ENCODE results near the gene LPIN3.

Gene LPIN3

GRCh38 chr20:41362748-41363140, 22.1 kb downstream of the LPIN3 start:
- Mint-ChIP-seq H3K4me3 (no peak overlapping the region), H3K27ac (no peak overlapping the region), H3K27me3 (peaks cover 13% of the 10 kb centered on the region), H3K4me1 (peaks cover 9% of the 10 kb centered on the region), H3K36me3 (no peaks in the 10 kb centered on the region), H3K9me3 (no peaks in the 10 kb centered on the region)
- ATAC-seq (ENCODE audit: low read depth) (no peak), DNase-seq (ENCODE audit: low spot score in 2 of 2) (no peak)

DNA sequence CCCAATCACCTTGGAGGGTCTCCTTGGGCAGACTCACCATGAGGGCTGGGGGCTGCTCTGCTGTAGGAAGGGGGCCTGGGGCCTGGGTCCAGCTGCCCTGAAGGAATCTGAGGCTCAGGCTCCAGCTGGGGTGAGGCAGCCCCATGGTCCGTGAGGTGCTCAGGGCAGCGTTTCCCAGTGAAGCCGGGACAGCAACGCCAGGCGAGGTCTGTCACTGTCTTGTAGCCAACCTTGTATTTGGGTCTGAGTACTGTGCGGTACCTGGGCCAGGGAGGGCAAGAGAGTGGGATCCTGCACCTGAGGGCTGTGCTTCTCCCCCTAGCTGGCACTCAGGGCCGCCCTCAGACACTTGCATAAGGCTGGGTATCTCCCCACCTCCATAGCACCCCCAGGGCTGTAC, 23.0 kb downstream of the LPIN3 start:
- ATAC-seq (ENCODE audit: low read depth) (no peak), DNase-seq (ENCODE audit: low spot score in 2 of 2) (no peak)
- H3K4me1 Mint-ChIP-seq, result peaks cover 9% of the 10 kb centered on the region
- H3K36me3 Mint-ChIP-seq, result no peaks in the 10 kb centered on the region
- H3K27me3 Mint-ChIP-seq, result peaks cover 15% of the 10 kb centered on the region
- no peak overlapping the region for H3K4me3 Mint-ChIP-seq
- no peak overlapping the region for H3K27ac Mint-ChIP-seq
- H3K9me3 Mint-ChIP-seq, result no peaks in the 10 kb centered on the region

- Mint-ChIP-seq H3K27me3 (peaks cover 19% of the 10 kb centered on the region), H3K4me1 (peaks cover 9% of the 10 kb centered on the region), H3K27ac (no peak overlapping the region), H3K36me3 (no peaks in the 10 kb centered on the region), H3K4me3 (no peak overlapping the region), H3K9me3 (no peaks in the 10 kb centered on the region)
- DNase-seq (ENCODE audit: low spot score in 2 of 2), result no peak
- ATAC-seq (ENCODE audit: low read depth), result no peak
Measured at GRCh38 chr20:41364236-41364855, 23.7 kb downstream of the LPIN3 start.

GRCh38 chr20:41364967-41365765, 24.5 kb downstream of the LPIN3 start:
- H3K36me3 Mint-ChIP-seq, result no peaks in the 10 kb centered on the region
- H3K27ac Mint-ChIP-seq, result no peak overlapping the region
- no peaks in the 10 kb centered on the region for H3K9me3 Mint-ChIP-seq

GRCh38 chr20:41365777-41366545, 25.3 kb downstream of the LPIN3 start:
- DNase-seq (ENCODE audit: low spot score in 2 of 2), result no peak
- peaks cover 9% of the 10 kb centered on the region for H3K4me1 Mint-ChIP-seq
- peaks cover 20% of the 10 kb centered on the region for H3K27me3 Mint-ChIP-seq
- no peak overlapping the region for H3K27ac Mint-ChIP-seq
- no peak overlapping the region for H3K4me3 Mint-ChIP-seq
- ATAC-seq (ENCODE audit: low read depth), result no peak
- H3K36me3 Mint-ChIP-seq, result no peaks in the 10 kb centered on the region
- no peaks in the 10 kb centered on the region for H3K9me3 Mint-ChIP-seq

More at GRCh38 chr20:41364967-41365765, 24.5 kb downstream of the LPIN3 start:
- peaks cover 20% of the 10 kb centered on the region for H3K27me3 Mint-ChIP-seq
- H3K4me3 Mint-ChIP-seq, result no peak overlapping the region
- DNase-seq (ENCODE audit: low spot score in 2 of 2) (no peak), ATAC-seq (ENCODE audit: low read depth) (no peak)
- peaks cover 9% of the 10 kb centered on the region for H3K4me1 Mint-ChIP-seq

DNA sequence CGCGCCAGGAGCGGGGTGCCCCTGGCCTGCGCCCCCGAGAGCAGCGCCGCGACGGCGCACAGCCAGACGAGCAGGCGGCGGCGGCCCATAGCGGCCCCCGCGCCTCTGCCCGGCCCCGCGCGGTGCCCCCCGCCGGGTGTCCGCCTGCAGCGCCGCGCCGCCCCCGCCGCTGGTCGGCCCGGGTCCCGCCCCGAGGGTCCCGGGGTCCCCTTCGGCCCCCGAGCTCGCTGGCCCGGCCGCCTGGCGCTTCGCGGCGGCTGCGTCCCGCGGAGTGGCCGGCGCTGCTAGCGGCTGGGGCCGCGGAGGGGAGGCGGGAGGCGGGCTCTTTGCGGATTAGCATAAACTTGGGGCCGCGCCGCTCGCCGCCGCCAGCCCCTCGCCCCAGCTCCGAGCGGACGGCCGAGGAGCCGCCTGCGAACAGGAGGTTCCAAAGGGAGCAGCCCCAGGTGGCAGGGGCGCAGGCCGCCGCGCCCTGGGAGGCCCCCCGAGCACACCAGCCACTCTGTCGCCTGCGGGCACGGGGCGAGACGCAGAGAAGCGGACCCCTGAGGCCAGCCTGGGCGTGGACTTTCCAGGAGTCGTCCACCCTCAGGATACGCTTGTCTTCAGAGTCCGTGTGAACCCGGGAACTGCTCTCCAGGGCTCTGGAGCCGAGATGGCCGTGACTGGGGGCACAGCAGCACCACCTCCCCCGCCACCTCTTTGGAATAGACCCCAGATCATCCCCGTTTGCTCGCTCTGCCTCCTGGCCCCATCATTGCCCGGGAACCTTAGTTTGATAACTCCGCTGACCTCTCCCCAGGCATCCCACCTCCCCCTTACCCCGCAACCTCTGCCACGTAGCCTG, 26.1 kb downstream of the LPIN3 start, which contains the start of gene EMILIN3:
EMILIN3 (minus strand) TSS at position 273 of the 847 bp plus-strand sequence; CDS start at position 89, 184 bp downstream.
- ATAC-seq (ENCODE audit: low read depth) (no peak), DNase-seq (ENCODE audit: low spot score in 2 of 2) (no peak)
- Mint-ChIP-seq H3K36me3 (peaks cover 4% of the 10 kb centered on the region), H3K4me3 (no peak within 1 kb of the TSS), H3K9me3 (peaks cover 3% of the 10 kb centered on the region), H3K27me3 (peaks cover 23% of the 10 kb centered on the region), H3K27ac (no peak within 1 kb of the TSS), H3K4me1 (peaks cover 9% of the 10 kb centered on the region)

DNA sequence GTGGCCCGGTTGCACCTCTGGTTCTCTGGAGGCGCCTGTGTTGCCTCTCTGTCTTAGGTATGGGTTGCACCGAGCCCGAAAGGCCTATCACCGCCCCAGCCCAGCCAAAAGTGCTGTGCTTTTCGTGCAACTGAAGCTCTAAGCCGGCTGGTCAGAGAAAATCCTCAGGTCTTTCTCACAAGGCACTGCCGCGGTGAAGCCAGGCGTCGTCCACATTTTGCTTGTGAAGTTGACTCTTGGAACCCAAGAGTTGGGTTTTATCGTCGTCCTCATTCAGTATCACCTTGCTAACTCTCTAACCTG, 26.7 kb downstream of the LPIN3 start:
- peaks cover 3% of the 10 kb centered on the region for H3K9me3 Mint-ChIP-seq
- ATAC-seq (ENCODE audit: low read depth) (no peak), DNase-seq (ENCODE audit: low spot score in 2 of 2) (no peak)
- peaks cover 4% of the 10 kb centered on the region for H3K36me3 Mint-ChIP-seq
- H3K4me1 Mint-ChIP-seq, result peaks cover 9% of the 10 kb centered on the region
- H3K27ac Mint-ChIP-seq, result no peak overlapping the region
- peaks cover 23% of the 10 kb centered on the region for H3K27me3 Mint-ChIP-seq
- no peak overlapping the region for H3K4me3 Mint-ChIP-seq

DNA sequence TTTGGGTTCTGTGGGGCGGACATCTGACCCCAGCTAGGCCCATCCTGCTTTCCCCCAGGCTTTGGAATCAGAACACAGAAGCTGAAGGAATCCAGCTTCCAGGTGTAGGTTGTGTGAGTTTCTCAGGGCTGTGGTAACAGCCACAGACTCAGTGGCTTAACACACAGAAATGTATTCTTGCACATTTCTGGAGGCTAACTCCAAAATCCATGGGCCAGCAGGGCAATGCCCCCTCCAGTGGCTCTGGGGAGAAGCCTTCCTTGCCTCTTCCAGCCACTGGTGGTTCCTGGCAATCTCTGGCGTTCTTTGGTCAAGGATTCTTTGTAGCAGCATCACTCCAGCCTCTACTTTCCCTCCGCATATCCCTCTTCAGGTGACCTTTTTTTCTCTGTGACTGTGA, 27.3 kb downstream of the LPIN3 start:
- peaks cover 9% of the 10 kb centered on the region for H3K4me1 Mint-ChIP-seq
- H3K27me3 Mint-ChIP-seq, result peaks cover 26% of the 10 kb centered on the region
- peaks cover 4% of the 10 kb centered on the region for H3K36me3 Mint-ChIP-seq
- H3K4me3 Mint-ChIP-seq, result no peak overlapping the region
- ATAC-seq (ENCODE audit: low read depth) (no peak), DNase-seq (ENCODE audit: low spot score in 2 of 2) (no peak)
- H3K9me3 Mint-ChIP-seq, result peaks cover 3% of the 10 kb centered on the region
- no peak overlapping the region for H3K27ac Mint-ChIP-seq

DNA sequence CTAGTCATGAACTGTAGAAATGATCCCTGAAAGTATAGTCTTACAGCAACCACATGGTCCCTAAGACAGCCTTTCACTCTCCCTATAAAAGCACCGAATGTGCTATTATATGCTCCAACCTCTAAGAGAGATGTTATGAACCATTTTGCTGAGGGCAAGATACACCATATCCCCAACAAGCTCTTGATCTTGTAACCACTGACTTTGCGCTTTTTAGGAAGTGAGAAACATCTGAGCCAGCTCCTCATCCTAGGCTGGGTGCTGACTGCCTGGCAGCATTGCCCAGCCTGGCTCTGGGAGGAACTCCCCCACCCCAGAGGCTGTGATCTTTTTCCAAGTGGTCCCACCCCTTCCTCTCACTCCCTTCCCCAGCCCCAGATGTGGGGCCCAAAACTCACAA, 29.1 kb downstream of the LPIN3 start:
- peaks cover 36% of the 10 kb centered on the region for H3K27me3 Mint-ChIP-seq

DNA sequence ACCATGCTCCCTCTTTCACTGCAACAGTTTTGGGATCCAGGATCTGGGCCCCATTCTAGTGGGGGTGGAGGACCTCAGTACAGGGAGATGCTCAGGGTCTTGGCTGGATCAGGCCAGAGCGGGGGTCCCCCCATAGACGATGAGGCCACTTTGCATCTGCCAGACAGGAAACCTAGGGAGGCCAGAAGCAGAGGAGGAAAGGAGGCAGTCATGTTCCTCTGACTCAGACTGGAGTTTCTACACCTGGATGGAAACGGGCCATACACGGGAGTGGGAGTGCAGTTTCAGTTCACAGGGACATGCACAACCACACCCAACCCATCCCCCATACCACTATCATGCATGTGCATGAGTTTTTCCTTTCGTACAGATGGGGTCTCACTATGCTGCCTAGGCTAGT, 29.6 kb downstream of the LPIN3 start:
- Mint-ChIP-seq H3K4me3 (no peak overlapping the region), H3K36me3 (peaks cover 4% of the 10 kb centered on the region), H3K4me1 (peaks cover 6% of the 10 kb centered on the region), H3K27me3 (peaks cover 37% of the 10 kb centered on the region), H3K9me3 (peaks cover 3% of the 10 kb centered on the region), H3K27ac (no peak overlapping the region)
- ATAC-seq (ENCODE audit: low read depth) (no peak), DNase-seq (ENCODE audit: low spot score in 2 of 2) (no peak)

More for the DNA sequence above, 29.1 kb downstream of the LPIN3 start:
- Mint-ChIP-seq H3K4me3 (no peak overlapping the region), H3K9me3 (peaks cover 3% of the 10 kb centered on the region), H3K27ac (no peak overlapping the region), H3K36me3 (peaks cover 4% of the 10 kb centered on the region), H3K4me1 (peaks cover 6% of the 10 kb centered on the region)
- DNase-seq (ENCODE audit: low spot score in 2 of 2), result no peak
- ATAC-seq (ENCODE audit: low read depth), result no peak

DNA sequence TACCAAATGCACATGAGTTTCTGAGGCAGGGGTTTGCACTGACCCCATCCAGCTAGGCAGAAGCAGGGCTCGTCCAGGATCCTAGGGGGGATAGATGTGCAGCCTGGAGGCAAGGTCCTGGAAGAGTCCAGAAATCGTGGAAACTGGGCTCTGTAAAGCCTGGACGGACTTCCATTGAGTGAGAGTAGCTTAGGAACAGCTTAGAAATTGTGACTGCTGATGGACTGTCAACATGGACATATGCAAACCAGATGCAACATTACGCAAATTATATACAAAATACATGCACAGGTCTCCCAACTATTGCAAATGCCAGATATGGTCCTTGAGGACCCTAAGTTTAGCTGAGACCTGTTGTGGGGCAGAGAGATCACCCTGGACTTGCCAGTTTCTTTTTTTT, 30.8 kb downstream of the LPIN3 start:
- Mint-ChIP-seq H3K27ac (no peak overlapping the region), H3K36me3 (peaks cover 4% of the 10 kb centered on the region), H3K4me1 (peaks cover 6% of the 10 kb centered on the region), H3K4me3 (no peak overlapping the region), H3K9me3 (peaks cover 3% of the 10 kb centered on the region), H3K27me3 (peaks cover 38% of the 10 kb centered on the region)
- ATAC-seq (ENCODE audit: low read depth) (no peak), DNase-seq (ENCODE audit: low spot score in 2 of 2) (no peak)

GRCh38 chr20:41373251-41373783, 32.7 kb downstream of the LPIN3 start:
- no peak overlapping the region for H3K4me3 Mint-ChIP-seq
- peaks cover 40% of the 10 kb centered on the region for H3K27me3 Mint-ChIP-seq
- H3K36me3 Mint-ChIP-seq, result peaks cover 6% of the 10 kb centered on the region
- DNase-seq (ENCODE audit: low spot score in 2 of 2) (no peak), ATAC-seq (ENCODE audit: low read depth) (no peak)
- H3K9me3 Mint-ChIP-seq, result peaks cover 3% of the 10 kb centered on the region
- no peak overlapping the region for H3K27ac Mint-ChIP-seq
- no peaks in the 10 kb centered on the region for H3K4me1 Mint-ChIP-seq
